ENCODE data around the gene PRPF8.

PRPF8 gene

DNA sequence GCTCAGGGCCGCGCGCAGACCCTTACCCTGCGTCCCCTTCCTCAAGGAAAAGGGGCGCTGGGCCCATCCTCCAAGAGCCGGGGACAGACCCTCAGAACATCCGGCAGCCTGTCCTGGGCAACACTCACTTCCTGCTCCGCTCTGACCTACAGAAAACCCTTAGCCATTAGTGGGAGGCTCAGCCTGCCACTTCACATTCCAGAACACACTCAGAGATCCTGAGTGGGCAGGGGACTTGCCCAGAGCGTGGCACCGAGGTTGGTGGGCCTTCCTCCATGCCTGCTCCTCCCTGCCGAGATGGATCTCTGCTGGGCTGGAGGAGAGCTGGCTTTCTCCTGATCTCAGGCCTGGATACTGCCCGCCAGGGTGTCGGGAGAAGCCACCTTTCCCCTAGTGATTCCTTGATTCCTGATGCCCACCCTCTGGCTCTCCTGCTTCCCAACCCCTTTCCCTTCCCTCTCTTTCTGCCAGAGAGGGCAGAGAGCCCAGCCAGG lies 40.6 kb downstream of the PRPF8 start:
- FAIRE-seq, result no peak

DNA sequence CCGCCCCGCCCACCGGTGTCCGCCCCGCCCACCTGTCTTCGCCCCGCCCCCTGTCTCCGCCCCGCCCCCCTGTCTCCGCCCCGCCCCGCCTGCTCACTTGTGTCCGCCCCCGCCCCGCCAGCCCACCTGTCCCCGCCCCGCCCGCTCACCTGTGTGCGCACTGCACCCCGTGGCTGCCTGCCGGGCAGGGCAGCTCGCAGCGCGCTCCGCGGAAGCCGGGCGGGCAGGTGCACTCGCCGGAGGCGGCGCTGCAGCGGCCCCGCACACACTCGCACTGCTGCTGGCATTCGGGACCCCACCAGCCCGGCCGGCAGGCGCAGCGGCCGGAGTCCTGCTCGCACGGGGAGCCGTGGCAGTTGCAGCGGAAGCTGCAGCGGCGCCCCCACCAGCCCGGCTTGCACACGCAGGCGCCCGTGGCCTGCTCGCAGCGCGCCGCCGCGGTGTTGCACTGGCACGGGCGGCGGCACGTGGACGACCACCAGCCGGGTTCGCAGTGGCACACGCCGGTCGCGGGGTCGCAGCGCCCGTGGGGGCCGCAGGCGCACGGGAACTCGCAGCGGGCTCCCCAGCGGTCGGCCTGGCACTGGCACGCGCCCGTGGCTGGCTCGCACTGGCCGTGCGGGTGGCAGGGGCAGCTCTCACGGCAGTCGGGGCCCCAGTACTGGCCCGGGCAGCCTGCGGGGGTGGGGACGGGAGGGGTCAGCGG lies 41.2 kb downstream of the PRPF8 start:
- FAIRE-seq, result no peak

DNA sequence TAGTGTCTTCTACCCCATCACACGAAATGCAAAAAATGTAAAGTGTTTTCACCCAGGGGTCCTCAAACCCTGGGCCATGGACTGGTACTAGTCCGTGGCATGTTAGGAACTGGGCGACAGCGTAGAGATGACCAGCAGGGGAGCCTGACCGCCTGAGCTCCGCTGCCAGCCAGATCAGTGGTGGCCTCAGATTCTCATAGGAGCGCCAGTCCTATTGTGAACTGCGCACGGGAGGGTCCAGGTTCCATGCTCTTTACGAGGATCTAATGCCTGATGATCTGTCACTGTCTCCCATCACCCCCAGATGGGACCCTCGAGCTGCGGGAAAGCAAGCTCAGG lies 43.6 kb downstream of the PRPF8 start:
- FAIRE-seq, result no peak

DNA sequence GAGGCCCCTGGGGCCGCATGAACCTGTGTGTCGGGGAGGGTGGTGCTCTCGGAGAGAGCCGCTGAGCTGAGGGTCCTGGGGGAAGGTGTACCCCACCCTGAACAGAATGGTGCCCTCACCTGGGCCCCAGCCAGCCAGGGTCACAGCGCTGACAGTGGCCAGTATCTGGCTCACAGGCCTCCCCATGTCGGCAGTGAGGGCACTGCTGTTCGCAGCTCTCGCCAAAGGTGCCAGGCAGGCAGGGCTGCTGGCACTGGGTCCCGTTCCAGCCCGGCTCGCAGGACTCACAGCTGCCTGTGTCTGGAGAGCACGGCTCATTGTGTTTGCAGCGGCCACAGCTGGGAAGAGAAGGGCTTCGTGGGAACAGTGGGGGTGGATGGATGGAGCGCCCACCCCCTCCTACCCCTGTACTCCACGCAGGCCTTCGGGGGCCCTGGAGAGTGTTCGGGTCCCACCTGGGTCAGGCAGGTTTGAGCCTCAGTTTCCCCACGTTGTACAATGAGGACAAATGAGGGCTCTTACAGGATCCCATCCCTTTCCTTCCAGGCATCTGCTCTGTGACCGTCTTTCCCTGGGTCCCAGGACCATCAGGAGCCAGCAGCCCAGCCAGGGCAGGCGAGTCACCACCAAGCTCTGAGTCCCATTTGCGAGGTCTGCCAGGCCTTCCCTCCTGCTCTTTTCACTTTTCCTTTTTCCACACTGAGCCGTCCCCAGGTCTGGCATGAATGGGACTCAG lies 44.2 kb downstream of the PRPF8 start:
- no peak for FAIRE-seq

DNA sequence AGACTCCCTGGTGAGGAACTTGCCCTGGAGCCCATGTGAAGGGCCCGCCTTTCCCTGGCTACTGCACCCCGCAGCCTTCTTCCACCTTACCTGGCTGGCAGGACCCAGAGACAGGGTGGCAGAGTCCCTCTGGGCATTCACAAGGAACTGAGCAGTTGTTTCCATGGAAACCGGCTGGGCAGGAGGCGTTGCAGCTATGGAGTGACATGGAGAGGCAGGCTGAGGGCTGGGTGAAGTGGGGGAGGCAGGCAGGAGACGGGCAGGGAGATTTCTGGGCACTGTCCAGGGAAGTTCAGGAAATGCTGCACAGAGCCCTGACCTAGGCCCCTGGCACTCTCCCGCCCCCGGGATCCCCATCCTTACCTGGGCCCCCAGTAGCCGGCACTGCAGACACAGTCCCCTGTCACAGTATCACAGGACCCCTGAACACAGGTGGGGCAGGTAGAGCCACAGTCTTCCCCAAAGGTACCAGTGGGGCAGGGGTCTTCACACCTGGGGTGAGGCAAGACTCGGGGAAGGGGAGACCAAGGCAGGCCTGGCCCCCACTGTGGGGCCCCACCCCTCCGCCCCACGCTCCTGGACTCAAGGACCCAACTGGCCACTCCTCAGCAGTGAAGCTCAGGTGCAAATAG lies 45.0 kb downstream of the PRPF8 start:
- FAIRE-seq, result no peak

DNA sequence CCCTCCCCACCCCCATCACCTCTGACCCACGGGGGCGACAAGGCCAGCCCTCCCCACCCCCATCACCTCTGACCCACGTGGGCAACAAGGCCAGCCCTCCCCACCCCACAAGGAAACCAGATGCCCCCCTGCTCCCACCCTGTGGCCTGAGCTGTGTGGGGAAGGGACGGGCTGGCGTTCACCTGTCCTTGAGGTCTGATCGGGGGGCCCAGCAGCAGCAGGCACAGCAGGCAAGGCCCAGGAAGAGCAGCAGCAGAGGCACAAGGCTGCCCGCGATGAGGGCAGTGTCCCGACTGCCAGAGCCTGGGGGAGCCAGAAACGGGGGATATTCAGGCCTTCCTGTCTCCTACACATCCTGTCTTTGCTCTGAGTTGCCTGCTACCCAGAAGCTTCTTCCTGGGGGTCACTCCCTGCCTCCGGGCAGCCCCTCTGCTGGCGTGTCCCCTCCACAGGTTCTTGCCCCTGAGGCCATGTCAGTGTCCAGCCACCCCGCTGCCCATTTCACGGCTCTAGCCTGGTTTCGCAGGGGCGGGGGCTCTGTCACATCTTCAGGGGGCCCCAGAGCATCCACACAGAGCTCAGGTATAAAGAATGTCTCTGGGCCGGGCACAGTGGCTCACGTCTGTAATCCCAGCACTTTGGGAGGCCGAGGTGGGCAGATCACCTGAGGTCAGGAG lies 45.9 kb downstream of the PRPF8 start:
- no peak for FAIRE-seq

DNA sequence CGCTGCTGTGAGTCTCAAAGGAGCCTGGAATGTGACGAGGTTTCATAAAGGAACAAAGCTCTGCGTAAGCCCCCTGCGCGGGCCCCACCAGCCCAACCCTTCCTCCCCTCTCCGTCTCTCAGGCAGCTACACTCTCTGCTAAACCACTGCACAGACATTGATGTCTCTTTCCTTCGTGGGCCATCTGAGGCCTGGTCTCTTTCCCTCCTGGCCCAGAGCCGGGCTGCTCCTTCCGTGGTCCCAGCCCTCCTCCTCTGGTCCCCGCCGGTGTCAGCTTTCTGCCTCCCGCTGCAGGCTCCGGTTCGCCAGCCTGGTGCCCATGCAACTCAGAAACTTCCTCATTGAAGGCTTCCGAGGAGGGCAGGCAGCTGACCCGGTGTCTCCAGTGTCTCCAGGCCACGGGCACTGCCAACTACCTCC lies 46.5 kb downstream of the PRPF8 start:
- no peak for FAIRE-seq

DNA sequence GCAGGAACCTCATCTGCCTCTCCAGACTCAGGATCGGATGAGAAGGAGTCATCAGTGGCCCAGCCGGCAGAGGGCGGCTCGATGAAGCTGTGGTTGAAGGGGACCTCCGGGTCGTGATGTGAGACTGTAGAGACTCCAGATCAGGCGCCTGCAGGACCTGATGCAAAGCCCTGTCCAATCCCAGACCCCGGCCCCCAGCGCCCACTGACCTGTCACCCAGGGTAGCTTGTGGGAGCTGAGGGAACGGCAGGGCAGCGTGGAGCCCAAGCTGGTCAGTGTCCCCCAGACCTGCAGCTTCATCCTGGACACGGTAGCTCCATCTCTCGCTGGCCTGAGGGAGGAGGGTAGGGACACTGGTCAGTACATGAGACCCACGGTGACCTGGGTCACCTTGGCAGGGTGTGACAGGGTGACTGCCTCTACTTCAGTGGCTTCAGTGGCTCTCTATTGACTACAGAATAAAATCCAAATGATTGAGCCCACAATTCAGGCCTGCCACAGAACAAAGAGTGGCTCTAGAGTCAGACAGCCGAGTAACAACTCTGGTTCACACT lies 47.9 kb downstream of the PRPF8 start:
- FAIRE-seq, result no peak

DNA sequence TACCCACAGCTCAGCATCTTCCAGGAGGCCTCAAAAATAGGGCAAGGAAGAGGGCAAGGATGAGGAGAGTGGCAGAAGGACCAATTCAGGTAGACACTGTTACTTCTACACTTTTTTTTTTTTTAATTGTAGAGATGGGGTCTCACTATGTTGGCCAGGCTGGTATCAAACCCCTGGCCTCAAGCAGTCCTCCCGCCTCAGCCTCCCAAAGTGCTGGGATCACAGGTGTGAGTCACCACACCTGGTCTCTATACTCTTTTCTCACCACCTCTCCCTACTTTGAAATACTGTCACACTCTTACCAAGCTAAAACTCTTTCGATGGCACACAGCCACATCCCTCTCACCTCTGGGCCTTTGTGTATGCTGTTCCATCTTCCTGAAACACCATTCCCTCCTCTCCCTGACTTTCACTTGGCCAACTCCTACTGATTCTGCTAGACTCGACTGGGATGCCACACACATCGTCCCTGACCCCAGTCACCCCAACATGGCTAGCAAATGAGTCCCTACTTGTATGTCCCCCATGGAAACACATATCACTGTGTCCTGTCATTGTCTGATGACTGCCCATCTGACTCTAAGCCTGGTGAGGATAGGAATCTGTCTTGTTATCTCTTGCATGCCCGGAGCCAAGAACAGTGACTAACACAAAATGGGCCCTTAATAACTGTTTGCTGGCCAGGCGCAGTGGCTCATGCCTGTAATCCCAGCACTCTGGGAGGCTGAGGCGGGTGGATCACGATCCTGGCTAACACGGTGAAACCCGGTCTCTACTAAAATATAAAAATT lies 48.8 kb downstream of the PRPF8 start:
- no peak for FAIRE-seq

DNA sequence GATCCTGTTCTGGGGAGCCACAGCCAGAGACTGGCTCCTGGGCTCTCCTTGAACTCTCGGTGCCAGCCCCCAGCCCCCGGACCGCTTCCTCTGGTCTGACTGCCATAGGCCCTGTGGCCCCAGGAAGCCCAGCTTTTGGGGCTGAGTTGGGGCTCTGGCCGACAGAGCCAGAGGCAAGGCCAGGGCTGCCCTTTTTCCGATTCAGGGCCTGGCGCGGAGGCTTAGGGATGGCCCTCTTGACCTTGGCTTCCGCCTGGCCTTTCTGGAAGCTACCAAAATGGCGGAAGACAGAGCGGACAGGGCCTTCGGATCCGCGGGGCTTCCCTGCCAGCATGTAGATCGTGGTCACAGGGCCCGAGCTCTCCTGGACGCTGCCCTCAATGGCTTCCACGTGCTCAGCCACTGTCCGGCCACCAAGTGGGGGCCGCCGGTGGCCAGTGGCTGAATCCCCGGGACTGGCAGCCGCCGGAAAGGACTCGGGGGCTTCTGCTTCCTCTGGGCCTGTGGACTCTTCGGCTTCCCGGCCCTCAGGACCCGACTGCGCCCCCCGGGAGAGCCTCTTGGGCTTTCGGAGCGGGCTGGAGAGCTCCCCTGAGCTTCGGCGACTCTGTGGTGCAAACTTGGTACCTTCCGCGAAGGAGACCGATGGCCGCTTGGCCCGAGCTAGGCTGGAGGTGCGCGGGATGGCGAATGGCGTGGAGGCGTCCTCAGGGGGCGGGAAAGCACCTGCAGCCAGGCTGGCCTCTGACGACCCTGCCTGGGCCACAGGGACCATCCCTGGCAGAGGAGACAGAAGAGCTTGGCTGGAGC lies 49.6 kb downstream of the PRPF8 start:
- FAIRE-seq, result no peak

DNA sequence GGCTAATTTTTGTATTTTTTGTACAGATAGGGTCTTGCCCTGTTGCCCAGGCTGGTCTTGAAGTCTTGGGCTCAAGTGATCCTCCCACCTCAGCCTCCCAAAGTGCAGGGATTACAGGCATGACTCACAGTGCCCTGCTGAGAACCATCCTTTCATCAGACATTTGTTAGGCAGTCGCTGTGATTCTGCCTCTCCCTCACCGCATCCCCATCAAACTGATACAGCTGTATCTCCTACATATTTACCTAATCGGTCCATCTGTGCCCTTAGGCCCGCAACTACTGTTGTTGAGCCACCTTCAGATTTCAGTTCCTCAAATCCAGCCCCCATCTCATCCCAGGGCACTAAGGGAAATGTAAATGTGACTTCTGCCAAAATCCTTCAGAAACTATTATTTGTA lies 54.0 kb downstream of the PRPF8 start:
- FAIRE-seq, result no peak

DNA sequence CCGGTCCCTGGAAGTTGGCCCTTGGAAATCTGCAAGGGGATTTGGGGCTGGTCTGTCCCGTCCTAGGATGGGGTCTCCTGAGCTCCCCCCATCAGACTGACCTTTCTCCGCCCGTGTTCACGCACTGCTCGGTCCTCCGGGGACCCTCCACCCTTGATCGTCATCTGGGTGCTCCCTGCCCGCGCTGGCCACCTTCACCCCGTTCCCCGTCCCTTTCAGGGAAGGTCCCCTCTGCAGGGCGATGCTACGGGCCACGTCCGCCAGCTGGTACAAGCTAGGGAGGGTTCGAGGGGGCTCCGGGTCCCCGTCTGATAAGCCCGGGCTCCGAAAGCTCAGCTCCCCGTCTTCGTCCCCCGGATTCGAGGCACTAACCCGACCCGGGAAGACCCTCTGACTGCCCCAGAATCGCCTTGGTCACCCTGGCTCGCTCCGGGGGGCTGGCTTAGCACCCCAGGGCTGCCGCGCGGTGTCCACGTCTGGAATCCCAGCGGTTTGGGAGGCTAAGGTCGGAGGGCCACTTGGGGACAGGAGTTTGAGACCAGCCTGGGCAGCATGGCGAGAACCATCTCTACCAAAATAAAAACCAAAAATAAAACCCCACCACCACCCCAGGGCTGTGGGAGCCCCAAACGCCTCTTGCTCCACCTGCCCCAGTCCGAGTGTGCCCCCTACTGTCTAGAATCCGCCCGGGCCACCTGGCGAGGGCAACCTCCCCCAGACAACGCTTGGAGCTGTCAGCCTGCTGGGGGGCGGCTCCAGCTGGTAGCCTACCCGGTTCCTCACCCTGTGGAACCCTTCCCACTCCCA lies 55.0 kb downstream of the PRPF8 start:
- FAIRE-seq, result no peak

DNA sequence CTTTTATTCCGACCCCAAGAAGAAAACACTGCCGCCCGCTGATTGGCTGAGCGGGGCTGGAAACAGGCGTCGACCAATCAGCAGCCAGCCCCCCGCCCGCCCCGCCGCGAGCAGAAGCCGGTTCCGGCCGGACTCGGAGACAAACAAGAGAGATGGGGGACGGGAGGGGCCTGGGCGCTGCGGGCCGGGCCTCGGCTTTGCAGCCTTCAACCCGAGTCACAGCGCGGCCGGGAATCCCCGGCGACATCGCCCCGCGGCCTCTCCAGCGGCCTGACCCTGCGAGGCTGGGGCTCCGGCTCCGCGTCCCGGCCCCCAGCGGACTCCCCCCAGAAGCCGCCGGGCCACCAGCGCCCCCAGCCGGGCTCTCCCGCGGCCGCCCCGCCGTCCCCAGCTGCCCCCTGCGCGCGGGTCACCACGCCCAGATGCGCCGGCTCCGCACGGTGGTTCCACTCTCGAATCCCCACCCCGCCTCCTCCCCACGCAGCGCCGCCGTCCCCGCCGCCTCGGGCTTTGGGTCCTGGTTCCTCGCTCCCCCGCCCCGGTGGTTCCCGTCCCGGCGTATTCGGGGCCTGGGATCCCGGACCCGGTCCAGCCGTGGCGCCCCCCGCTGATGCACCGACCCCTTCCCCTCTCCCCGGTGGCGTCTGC lies 55.7 kb downstream of the PRPF8 start:
- peak; percentile 94 for FAIRE-seq

DNA sequence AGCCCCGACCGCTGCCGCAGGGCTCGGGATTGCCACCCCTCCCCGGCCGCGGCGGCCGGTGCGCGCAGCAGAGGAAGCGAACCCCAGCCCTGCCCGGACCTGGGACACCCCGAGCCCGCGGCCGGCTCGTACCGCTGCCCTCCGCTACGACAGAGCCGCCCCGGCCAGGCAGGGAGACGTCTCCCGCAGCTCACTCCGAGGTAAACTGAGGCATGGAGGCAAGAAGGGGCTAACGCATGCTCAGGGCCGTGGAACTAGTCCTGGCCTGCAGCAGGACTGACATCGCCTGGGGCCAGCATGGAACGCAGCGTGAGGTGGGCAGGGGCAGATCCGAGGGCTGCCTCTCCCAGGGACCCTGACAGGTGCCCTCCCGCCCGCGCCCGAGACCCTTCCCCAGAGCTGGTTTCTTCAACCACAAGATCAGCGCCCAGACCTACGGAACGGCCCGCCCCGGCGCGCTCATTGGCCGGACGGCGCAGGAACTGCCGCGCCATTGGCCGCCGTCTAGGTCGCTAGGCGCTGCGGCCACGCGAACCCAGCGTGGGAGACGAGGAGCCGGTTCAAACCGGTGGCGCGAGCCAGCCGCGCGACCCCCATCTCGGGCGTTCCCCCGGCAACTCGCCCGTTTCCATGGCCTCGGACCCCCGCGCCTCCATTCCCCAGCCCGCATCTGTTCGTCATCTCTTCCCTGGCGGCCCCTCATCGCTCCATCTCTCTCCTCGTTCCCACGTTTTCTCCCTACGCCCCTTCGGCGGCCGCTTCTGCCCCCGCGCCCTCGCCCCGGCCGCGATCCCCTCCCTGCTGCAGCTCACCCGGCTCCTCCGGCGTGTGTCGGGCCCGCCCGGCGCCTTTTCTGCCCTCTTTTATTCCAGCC lies 56.4 kb downstream of the PRPF8 start, which contains the start of gene SLC43A2:
TSS of gene SLC43A2 (minus strand) at position 853 of the 874 bp plus-strand sequence. CDS start 960 bp downstream, outside the sequence.
- no peak for FAIRE-seq

DNA sequence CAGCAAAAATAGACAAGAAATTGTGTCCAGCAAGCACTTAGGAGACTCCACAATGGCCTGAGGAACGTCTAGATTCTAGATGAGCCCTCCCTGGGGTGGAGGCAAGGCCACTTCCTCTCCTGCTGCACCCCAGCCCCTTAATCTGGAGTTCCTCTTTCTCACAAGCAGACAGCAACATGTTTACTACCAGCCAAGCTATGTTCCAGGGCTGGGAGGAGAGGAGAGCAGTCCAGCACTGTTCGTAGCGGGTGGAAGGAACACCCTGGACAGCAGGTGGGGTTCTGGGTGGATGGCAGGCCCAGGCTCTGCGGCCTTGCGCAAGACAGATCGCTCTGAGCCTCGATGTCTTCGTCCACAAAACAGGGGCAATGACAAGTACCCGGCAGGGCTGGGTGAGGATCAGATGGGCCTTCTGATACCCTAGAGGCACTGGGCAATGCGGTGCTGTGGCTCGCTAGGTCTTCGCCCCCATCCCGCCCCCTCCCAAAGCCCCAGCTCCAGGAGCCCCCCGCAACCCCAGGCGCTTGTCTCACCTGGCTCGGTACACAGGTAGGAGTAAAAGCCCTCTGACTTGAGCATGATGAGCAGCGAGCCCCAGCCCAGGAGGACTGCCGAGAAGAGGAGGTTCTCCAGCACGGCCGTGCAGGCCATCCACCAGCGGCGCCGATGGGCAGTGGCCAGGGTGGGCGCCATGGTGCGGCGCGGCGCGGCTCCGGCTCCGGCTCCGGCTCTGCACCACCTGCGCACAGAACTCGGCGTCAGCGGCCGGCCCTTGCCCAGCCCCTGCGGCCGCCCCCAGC lies 57.3 kb downstream of the PRPF8 start:
- no peak for FAIRE-seq

DNA sequence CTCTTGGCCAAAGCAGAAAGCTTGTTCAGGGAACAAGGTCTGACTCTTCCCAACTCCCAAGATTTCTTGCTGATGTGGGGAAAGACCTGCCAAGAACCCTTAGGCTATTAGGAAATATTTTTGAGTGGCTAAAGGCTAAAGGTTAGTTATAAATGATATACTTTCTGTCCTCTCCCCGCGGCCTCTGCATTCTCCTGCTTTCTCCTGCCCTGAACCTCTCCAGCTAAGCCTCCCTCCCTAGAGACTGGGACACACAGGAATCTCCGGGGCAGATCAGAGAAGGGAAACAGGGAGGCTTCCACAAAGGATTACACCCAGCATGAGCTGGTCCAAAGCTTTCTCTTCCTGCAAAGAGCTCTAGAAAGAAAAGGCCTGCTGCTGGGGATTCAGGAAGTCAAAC lies 58.3 kb downstream of the PRPF8 start:
- no peak for FAIRE-seq

DNA sequence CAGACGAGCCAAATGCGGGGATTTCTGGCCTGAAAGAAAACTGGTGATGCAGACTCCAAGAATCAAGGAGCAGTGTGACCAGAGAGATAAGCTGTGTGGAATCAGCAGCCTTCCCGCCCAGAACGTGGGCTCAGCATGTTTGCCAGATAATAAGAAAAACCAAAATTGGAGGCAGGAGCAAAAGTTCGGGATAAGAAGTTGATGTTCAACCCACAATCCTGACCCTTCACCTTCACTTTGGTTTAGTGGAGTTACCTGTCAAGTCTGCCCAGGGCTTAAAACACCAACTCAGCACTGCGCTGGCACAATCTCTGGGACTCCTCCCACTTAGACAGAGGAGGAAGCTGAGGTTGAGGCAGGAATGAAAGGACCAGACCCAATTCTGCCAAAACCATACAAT lies 59.1 kb downstream of the PRPF8 start:
- no peak for FAIRE-seq

DNA sequence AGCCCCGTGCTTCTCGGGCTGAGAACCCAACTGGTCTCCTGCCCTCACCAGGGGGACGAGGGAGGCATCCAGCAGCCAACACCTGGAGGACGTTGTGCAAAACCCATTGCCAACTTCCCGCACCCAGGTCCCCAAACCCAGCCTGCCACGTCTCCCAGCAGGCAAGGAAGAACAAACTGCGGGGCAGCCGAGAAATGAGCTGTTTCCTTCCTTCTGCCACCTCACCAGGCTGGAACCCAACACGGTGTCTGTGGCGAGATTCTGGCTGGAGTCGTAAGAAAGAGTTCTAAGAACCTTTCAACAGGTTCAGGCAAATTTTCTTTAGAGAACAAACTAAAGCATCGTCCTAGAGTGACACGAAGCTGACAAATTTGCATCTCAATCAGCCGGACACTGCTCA lies 59.6 kb downstream of the PRPF8 start:
- no peak for FAIRE-seq
